GM19099 (cell line): ENCODE data around the gene SAMMSON.

ENCODE experiments used
- POLR2A ChIP-seq: IDR thresholded peaks from 3 replicates; pipeline ENCODE4 v1.6.1; 2011; ENCODE audit warnings: low read depth; ENCODE audit not compliant: insufficient read length; ENCODE audit errors: extremely low read depth

SAMMSON gene

DNA sequence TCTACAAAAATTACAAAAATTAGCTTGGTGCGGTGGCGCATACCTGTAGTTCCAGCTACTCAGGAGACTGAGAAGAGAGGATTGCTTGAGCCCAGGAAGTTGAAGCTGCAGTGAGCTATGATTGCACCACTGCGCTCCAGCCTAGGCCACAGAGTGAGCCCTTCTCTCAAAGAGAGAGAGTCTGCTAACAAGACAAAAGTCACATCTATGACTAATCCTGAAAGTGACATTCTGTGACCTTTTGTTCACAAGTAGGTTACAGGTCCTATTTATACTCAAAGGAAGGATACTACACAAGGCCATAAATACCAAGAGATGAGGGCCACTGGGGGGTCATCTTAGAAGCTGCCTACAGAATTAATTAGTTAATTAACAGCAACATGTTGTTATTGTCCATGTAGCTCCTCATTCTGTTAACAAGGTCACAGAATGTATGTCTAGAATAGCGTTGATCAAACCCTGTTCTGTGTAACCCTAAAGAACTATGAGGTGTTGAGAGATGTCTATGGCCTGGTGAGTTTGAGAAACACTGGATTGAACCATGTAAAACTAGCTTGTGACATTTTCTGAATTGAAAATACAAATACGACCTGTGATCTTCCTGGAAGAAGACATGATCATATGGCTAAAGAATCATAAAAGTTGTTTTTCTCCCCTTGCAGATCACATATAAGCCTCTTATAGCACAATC lies 97.0 kb downstream of the SAMMSON start:
- no peak for TF ChIP-seq POLR2A

DNA sequence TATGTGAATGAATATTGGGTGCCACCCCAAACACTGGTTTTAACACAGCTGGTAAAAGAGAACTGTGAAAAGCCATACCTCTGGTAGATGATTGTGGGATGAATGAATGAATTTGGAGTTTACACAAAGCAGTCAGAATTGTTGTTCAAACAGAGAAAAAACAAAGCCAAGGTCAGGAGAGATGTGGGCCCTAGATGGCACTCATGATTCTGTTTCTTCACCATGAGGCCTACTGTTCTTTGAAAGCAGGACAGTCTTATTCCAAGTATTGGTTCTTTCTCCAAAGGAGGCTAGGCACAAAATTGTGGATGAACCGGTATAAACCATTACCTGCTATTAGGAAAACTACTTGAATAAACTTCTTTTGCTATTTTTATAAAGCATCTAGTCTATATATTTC lies 97.6 kb downstream of the SAMMSON start:
- no peak for TF ChIP-seq POLR2A

DNA sequence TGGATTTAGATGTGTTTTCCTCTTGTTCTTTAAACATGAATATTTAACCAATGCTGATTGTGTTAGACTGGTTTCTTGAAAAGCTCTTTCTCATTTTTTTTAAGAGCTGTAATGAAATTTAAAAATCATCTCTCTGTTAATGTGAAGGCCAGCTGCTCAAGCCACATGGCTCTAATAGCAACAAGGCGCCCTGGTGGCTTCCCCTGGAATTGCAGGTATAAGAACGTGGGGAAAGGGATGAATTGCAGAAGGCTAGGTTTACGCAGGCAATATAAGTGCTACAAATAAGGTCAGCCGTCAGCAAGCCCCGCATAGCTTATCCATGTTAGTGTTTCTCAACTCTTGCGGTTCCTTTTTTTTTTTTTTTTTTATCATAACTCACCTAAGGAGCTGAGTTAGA lies 108.5 kb downstream of the SAMMSON start:
- TF ChIP-seq POLR2A, result no peak

DNA sequence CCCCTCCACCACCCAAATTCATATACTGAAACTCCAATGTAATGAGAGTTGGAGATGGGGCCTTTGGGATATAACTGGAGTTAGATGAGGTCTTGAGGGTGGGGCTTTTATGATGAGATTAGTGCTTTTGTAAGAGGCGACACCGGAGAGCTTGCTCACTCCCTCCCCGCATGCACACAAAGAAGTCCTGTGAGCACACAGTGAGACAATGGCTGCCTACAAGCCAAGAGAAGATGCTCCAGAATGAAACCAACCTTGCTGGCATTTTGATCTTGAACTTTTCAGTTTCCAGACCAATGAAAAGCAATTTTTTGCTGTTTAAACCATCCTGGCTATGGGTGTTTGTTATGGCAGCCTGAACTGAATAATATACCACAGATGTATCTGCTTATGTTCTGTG lies 109.0 kb downstream of the SAMMSON start:
- no peak for TF ChIP-seq POLR2A

DNA sequence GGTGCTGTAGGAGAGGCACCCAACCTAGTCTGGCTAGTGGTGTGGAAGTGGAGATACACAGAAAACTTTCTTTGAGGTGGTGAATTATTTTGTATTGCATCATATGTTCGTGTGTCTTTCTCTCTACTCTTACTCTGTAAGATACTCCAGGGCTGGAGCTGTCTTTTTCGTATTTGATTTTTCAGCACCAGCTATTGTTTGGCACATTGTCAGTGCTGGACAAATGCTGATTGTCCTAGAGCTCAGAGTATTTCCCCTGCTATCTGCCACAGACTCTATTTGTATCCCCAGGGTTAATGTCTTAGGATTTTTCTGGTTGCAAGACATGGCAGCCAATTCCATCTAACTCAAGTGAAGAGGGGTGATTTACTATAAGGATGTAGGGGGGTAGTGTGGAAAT lies 110.5 kb downstream of the SAMMSON start:
- no peak for TF ChIP-seq POLR2A

DNA sequence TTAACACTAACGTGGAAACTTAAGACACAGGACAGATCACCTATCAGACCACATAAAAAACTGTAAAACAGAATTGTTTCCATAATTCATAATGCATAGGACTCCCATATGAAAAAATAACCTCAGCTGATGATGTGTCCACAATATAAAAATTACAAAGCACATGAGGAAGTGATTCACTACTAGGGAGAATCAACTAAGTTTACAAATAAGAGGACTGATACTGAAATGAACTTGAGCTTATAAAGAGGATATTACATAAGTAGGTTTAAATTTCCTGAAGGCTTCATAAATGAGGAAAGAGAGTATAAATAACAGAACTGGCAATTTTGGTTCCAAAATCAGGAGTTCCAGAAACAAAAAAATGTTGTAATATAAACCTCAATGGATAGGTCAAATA lies 111.9 kb downstream of the SAMMSON start:
- no peak for TF ChIP-seq POLR2A

DNA sequence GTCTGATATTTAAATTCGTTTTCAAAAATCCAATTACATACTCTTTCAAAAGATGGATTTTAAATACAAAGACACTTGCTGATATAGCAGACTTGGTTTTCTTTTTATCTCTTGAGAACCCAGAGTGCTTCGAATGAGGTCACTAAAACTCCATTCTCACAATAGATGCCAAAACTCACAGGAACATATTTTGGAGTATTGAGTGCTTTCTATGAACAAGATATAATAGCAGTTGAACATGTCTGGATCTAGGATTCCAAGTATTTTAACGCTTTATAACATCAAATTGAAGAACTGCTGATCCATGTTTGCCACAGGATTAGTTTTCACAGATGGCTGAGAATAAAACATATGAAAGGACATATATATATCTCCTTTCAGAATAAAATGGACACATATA lies 113.2 kb downstream of the SAMMSON start:
- no peak for TF ChIP-seq POLR2A

DNA sequence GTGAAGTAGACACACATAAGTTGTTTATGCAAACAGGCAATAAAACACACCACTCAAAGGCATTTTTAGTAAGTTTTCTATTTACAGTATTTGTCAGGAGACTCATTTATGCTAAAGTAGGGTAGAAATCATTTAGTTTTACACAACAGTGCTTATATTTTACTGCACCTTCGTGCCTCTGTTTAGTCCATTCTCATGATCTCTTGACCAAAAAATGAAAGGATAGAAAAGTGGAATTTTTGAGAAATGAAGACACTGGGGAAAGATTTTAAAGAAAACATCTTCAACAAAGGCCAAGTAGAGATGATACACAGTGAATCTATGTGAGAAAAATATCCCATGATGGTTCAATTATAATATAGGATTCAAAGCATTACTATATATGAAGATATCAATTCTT lies 114.9 kb downstream of the SAMMSON start:
- no peak for TF ChIP-seq POLR2A

DNA sequence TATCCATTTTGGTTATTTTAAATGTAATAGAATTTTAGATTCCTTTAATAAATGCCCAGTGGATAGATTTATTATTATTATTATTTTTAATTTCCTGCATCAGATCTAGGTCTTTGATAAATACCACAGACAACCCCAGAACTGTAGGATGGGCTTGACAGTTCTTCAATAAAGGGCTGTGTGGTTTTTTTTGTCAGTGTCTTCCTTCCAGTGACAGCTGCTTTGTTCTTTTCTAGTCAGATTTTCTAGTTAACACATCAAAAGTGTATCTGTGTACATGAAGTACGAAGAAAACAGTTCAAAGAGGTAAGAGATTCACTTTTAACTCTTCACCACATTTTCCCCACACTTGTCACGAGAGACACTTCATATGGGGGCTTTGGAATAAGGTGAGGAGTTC lies 120.3 kb downstream of the SAMMSON start:
- no peak for TF ChIP-seq POLR2A
